Esophagus squamous epithelium (tissue), 4 donors: ENCODE data around the gene HTR3C.
"Not testable (repeated sequence)": the region's sequence is repeated elsewhere in the genome, so short reads cannot be mapped to it uniquely, and the experiment has no call there.

ENCODE experiments used
- CTCF ChIP-seq, 6 experiments: fragments of 450-650 bp in 4 of 6; fragments of 200-600 bp in 2 of 6; sonication (generic) in 2 of 6; IDR thresholded peaks; one replicate each; pipeline ENCODE4 v1.5.1; 2016 to 2019; ENCODE audit warnings: antibody characterized with exemption in 6 of 6, mild to moderate bottlenecking in 4 of 6, moderate library complexity in 4 of 6
- POLR2A ChIP-seq, 4 donors: fragments of 450-650 bp; IDR thresholded peaks; one replicate each; pipeline ENCODE4 v1.6.1; 2017; ENCODE audit warnings: antibody characterized with exemption in 4 of 4, mild to moderate bottlenecking in 4 of 4, moderate library complexity in 3 of 4

GRCh38 chr3:184007143-184007813 lies 45.6 kb upstream of the HTR3C start:
- TF ChIP-seq POLR2A, CTCF (IDR thresholded peaks at IDR 0.05): not testable (repeated sequence)
